ENCODE data around the gene YIF1B.

The YIF1B gene

DNA sequence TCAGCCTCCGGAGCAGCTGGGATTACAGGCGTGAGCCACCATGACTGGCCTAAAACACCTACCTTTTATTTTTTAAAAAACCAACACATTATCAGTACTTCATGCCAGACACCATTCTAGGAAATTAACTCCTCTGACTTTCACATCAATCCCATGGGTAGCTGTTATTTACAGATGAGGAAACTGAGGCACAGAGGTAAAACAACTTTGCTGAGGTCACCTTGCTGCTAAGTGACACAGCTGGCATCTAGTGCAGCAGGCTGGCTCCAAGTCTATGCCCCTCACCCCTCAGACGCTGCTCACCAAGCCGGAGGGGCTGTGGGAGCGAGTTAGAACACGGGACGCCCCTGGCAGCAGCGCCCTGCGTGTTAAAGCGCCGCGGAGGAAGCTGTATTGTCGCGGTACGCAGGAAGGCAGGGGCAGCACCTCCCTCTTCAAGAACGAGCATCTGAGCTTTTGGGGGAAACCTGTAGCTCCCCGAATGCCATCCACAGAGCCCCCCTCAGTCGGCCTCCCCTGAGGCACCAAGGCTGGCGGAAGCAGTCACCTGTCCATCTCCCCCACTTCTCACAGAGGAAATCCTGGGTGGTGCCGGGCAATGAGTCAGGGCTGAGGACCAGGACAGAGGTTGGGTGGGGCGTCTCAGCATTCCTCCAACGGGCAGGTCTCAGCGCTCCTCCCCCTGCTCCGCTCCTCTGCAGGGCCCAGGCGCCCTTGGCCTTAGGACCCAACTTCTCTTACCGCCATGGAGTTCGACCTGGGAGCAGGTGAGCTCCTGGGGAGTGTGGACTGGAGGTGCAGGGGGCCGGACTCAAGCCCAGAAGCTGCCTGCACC lies 12.0 kb downstream of the YIF1B start, which contains the start of gene C19orf33:
C19orf33 (plus strand) TSS at position 735 of the 835 bp plus-strand sequence; CDS start at position 746, 11 bp downstream.
- no peak for DNase-seq

DNA sequence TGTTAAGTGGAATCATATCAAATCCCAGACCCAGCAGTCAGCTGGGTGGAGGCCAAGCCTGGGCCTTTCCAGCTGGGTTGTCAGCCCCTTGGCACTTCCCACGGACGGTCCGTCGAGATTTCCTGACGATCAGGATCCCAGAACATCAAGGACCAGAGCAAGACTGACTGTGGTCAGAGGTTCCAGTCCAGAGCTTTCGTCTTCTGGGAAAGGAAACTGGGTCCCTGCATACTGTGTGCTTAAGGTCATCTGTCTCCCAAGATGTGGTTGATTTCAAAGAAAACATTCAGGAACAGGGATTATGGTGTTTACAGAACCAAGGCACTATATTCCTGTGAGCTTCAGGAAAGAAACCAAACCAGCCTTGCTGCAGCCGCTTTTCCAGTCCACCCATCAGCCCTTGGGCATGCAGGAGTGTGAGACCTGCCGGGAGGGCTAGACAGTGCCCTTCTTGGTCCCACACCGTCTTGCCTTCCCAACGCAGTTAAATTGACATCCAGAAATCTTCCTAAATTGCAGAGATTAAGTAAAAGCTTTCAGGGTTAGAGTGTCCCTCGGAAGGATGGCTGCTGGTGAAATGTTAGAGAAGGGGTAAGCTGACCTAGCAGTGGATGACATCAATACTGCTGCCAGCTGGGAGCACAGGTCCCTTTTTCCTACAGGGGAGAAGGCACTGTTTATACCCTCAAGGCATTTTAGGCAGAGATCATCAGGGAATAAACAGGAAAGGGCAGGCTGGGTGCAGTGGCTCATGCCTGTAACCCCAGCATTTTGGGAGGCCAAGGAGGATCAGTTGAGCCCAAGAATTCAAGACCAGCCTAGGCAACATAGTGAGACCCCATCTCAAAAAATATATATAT lies 16.7 kb downstream of the YIF1B start:
- DNase-seq, result no peak

DNA sequence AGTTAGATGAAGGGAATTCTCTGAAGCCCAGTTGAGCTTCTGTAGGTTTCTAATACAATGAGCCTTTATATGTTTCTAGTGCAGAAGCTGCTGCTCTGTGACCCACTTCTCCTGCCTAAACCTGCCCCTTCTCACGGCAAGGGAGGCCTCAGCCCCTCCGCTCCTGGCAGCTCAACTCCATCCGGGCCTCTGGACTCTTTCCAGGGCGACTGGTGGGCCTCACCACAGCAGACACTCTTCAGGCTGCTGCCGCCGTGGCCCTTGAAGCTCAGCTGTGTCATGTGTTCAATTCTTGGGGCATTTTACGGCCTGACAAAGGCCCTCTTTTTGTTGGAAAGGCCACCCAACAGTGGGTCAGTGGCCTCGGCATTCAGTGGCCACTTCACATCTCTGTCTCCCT lies 21.7 kb downstream of the YIF1B start:
- no peak for DNase-seq

DNA sequence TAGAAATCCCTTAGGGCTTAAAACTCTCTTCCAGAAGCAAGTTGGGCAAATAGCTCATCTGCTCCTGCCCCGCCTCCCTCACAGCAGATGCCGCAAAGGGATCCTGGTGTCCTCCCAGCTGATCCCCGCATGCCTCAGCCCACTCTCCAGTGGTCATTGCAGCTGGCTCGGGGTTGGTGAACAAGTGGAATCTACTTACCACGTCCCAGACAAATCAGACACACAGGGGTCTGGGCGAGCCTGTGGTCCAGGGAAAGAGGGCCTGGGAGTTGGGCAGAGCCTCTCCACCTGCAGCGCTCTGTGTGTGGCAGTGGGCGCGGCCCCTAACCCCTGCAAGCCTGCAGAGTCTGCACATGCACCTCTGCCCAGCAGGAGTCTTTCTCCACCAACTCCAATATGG lies 22.5 kb downstream of the YIF1B start:
- DNase-seq, result no peak

DNA sequence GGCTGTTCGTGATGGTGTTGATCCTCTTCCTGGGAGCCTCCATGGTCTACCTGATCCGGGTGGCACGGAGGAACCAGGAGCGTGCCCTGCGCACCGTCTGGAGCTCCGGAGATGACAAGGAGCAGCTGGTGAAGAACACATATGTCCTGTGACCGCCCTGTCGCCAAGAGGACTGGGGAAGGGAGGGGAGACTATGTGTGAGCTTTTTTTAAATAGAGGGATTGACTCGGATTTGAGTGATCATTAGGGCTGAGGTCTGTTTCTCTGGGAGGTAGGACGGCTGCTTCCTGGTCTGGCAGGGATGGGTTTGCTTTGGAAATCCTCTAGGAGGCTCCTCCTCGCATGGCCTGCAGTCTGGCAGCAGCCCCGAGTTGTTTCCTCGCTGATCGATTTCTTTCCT lies 23.9 kb downstream of the YIF1B start:
- DNase-seq, result no peak

DNA sequence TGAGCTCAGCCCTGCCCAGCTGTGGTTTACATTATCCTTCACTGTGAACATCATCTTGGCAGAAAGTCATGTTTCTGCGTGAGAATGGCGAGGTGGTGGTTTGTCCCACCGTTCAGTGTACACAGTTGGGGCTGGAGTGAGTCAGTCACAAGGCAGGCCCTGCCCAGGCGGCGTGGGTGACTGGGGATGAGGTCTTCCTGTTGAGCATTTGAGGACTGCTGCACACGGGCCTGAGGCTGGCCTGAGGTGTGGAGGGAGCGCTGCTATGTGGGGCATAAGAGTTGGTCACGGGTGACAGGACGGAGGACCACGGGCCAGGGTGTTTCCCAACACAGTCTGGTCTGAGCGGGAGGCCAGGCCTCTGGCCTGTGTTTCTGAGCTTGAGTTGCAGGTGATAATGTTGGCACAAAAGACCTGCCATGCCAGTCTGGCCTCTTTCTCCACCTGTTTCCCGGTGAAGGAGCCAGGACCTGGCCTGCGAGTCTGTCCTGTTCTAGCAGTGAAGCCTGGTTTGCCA lies 25.1 kb downstream of the YIF1B start:
- no peak for DNase-seq

DNA sequence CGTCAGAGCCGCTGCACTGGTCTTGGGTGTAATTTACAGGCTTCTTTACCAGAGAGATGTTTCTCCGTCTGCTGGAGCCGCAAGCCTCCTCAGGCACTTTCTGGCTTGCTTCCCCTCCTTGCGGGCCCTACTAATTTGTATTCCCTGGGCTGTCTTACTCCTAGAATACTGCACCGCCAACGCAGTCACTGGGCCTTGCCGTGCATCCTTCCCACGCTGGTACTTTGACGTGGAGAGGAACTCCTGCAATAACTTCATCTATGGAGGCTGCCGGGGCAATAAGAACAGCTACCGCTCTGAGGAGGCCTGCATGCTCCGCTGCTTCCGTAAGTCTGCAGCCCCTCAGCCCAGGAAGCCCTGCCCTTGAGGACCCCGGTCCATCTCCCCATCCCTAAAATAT lies 25.8 kb downstream of the YIF1B start:
- no peak for DNase-seq

DNA sequence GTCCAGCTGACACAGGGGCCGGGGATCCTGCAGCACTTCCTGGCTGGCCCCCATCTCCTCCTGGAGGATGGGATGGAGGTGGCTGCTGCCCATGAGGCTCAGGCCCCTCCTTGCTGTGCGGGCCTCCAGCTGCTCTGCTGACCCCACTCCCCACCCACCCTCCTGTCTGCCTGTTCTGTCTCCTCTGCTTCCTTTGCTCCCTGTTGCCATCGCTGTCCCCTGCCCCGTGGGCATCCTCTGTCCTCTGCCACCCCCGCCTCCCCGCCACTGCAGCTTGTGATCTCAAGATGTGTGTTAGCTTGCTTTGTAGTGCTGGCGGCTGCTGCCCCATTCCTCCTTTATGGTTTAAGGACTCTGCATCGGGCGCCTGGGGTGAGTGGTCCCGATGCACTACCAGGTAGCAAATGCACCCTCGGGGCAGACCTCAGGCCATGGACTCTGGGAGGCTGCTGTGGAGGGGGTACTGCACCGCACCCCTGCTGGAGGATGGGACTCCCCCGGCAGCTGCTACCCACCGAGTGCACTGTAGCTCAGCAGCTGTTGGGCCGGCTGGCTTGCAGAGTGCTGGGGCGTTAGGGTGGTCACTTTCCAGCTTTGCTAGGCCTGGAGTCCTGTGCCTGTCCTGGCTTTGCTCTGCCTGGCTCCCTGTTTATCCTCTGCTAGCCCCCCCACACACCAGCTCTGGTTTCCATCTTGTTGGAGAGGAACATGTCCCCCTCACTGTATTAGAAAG lies 27.5 kb downstream of the YIF1B start:
- no peak for DNase-seq

DNA sequence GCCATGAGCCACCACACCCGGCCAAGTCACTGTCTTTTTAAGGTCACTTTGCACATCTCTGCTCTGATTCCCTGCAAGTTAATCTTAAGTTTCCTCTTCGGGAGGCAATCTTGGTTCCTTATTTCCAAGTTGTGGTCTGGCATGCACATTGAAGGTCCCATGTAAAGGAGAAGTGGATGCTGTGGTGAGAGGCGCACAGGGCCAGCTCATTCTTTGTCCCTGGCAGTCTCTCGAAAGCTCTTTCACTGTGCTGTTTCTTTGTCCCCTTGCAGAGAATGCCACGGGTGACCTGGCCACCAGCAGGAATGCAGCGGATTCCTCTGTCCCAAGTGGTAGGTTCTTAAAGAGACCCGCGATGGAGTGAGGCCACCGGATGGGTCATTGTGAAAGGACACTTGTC lies 28.1 kb downstream of the YIF1B start:
- no peak for DNase-seq

DNA sequence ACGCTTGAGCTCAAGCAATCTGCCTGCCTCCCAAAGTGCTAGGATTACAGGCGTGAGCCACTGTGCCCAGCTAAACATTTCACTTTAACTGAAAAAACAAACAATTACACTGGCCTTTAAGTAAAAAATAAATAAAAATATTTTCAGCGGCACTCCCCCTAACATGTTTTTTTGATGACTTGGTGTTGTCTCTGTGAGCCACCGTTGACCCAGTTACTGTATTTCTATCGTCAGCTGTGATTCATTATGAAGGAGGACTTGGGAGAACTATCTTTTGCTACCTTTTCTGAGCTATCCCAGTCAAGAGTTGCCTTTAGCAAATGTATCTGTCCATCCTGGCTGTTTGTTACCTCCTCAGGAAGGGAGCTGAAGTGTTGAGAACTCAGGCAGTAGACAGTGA lies 30.2 kb downstream of the YIF1B start:
- no peak for DNase-seq

DNA sequence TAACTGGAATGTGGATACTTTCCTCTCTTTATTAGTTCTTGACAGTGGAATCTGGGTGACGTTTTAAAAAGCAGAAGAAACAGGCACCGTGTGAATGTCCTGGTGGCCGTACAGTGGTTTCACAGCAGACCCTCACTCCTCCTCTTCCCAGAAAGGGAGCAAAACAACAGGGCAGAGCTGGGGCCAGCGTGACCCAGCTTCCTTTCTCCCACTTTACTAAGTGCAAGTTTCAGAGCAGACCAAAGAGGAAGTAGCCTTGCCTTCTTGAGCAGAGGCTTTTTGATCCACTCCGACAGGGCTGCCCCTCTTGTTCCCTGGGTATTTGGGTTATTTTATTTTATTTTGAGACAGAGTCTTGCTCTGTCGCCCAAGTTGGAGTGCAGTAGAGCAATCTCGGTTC lies 31.3 kb downstream of the YIF1B start:
- DNase-seq, result no peak

DNA sequence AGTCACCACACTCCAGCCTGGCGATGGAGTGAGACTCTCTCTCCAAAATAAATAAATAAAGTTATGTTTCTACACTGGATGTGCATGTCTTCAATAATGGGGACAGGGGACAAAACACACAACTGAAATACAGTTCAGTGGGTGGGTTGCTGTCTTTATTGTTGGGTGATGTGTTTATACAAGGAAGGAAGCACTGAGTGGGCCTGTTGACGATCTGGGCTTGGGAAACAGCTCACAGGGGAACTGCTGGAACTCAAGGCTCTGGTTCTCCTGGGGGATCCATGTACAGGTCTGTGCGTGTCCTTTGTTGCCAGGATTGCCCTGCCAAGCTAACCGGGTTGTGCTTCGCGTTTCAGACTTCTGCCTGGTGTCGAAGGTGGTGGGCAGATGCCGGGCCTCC lies 32.5 kb downstream of the YIF1B start:
- DNase-seq, result no peak

DNA sequence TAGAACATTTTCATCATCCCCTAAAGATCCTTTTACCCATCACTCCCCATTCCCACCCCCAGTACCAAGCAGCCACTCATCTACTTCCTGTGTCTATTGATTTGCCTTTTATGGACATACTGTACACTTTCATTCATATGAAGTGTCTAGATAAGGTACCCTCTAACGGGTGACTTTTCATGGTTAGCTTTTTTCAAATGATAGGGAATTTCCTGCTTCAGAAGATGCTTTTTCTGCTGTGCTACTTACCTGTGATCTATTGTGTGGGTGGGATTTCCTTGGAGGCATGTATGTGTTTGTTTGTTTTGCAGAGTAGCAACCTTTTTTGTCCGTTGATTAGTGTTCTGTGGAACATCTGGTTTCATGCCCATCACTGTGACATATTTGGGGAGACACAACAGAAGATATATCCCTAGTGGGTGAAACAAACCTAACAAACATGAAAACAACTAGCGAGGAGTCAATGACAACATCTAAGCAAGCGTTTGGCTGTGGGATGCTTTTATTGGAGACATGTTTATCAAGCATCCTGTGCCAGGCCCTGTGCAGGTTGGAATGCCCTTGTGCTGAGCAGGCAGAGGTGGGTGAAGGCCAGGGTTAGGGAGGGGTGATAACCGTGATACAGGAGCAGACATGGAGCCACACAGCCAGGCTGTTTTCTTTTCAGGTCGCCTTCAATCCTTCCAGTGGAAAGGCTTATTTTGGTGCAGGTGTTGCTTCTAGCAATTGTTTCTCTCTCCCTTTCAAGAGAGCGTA lies 33.8 kb downstream of the YIF1B start:
- no peak for DNase-seq

DNA sequence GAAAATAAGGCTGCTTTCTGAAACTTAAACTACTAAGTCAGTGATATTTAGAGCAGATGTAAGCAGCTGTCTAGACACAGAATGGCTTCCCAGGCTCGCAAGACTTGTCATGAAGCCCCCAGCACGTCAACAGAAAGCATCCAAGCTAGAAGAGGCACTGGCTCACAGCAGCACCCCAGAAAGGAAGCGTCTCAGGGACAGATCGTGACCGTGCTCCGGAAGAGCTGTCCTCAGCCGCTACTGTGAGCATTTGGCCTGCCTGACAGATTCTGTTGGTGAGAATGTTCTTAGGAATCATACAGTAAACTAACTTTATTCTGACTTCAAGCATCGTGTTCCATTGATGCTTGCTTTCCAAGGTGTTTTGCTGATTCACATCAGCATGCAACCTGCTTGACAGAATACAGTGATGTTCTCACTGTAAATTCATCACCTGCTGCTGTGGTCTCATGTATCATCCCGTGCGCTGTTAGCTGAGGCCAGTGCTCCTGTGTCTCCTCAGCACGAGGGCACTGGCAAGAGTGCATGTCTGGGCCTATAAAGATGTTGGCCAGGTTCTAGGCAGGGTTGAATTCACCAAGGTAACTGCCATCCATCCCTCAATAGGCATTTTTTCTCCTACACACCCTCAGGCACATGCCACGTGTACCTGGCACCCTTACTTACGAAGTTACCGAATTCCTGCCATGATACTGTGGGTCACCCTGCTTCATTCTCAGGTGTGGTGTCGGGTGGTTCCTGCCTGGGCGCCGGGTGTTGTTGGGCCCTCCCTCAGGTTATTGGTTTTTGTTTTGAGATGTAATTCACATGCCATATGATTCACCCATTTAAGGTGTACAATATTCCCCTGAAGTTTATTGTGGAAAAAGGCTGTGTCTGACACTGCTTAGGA lies 35.5 kb downstream of the YIF1B start:
- DNase-seq, result no peak

DNA sequence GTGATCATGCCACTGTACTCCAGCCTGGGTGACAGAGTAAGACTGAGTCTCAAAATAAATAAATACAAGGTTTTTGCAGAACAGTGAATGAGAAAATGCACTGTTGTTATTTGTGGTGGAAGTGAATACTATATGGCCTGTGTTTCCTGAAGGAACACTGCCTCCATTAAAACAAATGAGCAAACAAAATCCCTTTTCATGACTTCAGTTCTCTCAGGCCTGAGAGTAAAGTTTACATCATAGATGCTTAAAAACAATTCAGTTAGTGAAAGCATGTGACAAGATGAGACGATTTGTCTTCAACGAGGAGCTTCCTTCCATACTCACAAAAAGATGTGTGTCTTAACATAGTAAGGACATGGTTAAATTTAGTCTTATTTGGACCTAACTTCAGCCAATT lies 37.0 kb downstream of the YIF1B start:
- no peak for DNase-seq

DNA sequence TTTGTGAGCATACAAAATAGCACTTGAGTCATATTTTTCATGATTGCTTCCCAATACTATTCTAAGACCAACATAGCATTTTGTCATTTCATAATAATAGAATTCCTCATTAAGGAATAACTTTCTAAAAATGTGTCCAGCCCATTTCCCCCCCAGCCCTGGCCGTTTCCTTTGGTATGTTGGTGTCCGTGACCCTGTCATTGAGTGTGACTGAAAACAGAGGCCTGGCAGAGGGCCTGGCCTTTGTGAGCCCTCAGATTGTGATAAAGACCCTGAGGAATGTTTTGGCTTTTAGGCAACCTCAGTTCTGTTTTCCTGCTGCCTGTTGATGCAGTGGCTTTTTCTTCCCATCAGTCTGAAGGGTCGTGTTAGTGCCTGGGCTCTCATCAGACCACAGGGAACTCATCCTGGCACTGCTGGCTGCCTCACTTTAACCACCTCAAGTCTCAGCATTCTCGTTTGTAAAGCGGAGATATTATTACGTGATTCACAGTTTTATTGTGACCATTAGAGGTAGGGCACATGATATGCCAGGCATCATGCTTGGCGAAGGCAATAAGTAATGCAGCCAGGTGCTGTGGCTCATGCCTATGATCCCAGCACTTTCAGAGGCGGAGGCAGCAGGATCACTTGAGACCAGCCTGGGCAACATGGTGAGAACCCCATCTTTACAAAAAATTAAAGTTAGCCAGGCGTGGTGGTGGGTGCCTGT lies 37.6 kb downstream of the YIF1B start:
- no peak for DNase-seq

DNA sequence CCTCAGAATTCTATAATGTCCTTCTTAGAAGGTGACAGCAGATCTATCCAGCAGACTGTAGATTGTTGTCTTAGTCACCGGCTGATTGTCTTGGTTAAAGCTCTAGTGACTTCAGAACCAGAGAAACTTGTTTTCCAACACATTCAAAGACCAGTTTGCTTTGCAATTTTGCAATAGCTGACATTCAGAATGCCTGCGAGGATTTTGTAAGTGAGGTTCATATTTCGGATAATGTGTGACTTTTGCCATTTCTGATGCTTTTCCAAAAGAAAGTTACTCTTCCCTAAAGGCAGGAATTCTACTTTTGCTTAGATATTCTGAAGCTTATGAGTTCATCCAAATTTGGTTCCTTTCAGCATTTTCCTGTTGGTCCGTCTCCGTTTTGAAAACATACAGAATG lies 38.2 kb downstream of the YIF1B start:
- DNase-seq, result no peak

DNA sequence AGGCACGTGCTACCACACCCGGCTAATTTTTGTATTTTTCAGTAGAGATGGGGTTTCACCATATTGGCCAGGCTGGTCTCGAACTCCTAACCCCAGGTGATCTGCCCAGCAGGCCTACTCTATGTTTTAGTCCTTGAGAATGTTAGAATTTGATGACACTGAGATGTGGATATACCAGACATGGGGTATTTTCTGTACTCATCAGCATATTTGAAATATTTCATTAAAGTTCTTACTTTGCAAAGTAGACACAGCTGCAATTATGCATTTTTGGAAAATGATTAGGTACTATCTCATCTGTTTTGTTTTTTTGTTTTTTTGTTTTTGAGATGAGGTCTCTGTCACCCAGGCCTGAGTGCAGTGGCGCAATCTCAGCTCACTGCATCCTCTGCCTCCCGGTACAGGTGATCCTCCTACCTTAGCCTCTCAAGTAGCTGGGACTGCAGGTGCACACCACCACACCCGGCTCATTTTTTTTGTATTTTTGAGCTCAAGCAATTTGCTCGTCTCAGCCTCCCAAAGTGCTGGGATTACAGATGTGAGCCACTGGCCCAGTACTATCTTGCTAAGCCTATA lies 38.7 kb downstream of the YIF1B start:
- DNase-seq, result no peak

DNA sequence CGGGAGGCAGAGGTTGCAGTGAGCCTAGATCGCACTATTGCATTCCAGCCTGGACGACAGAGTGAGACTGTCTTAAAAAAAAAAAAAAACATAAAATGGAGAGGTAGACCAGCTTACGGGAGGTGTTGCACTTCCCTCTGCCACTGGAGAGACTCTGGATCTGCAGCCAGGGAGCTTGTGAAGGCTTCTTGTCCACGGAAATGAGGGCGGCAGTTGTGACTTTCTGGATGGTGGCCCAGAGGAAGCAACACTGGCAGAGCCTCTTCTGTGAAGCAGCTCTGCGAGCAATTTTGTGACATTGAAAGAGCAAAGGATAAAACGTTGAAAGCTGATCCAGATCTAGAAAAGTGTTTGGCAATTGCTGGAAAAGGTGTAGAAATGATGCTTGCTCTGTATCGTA lies 41.0 kb downstream of the YIF1B start:
- no peak for DNase-seq

DNA sequence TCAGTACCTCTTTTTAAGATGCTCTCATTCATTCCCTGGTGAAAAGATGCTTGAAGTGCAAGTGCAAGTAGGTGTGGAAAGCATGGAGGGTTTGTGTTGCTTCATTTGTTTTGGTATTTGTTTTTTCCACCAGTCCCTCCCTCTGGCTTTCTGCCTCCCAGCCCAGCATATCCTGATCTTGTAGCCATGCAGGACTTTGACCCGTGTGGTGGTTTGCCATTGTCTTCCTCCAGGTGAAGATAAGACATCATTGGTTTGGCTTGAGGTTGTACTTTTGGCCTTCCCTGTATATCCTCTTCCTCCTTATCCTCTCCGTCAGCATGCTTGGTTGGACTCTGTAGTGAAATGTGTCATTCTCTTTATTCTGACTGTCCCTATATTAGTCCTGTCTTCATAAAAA lies 42.2 kb downstream of the YIF1B start:
- no peak for DNase-seq
